Putamen (tissue), 1 donor: ENCODE results near the gene MVD.

Experiments
- DNase-seq: peaks from one replicate; pipeline ENCODE4 v3.0.0-alpha.2; 2016; ENCODE audit warnings: low spot score

Gene MVD

DNA sequence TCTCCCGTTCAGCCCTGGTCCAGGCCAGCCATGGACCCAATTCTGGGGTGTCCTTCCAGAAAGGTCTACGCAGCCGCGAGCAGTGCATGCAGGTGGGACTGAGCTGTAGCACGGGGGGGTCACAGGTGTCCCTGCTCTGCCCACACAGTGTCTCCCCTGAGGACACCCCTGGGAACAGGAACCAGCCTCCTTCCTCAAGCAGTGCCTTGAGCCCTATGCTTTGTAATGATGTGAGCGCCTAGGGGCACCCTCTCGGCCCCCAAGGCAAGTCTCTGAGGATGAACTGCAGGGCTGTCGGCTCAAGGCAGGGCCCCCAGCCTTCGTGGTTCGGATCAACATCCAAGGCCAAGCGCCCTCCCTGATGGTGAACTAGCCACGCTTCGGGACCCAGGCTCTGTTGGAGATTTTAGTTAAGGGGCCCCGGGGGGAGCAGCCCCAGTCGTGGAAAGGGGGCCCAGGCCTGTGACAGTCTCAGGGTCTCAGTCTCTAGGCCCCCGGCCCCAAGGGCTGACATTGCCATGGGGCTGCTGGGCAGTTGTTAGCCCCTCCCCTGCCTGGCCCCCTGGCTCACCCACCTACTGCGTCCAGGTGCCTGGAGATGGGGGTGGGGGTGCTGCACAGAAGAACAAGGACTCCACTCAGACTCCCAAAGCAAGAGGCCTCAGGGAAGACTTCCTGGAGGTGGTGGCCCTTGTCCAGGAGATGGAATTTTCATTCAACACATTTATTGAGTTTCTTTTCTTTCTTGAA lies 22.2 kb downstream of the MVD start:
- DNase-seq: no peak

DNA sequence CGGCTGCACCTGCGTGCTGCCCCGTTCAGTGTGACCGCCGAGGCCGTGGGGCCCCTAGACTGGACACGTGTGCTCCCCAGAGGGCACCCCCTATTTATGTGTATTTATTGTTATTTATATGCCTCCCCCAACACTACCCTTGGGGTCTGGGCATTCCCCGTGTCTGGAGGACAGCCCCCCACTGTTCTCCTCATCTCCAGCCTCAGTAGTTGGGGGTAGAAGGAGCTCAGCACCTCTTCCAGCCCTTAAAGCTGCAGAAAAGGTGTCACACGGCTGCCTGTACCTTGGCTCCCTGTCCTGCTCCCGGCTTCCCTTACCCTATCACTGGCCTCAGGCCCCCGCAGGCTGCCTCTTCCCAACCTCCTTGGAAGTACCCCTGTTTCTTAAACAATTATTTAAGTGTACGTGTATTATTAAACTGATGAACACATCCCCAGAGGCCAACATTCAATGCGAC lies 22.8 kb downstream of the MVD start:
- DNase-seq: no peak

DNA sequence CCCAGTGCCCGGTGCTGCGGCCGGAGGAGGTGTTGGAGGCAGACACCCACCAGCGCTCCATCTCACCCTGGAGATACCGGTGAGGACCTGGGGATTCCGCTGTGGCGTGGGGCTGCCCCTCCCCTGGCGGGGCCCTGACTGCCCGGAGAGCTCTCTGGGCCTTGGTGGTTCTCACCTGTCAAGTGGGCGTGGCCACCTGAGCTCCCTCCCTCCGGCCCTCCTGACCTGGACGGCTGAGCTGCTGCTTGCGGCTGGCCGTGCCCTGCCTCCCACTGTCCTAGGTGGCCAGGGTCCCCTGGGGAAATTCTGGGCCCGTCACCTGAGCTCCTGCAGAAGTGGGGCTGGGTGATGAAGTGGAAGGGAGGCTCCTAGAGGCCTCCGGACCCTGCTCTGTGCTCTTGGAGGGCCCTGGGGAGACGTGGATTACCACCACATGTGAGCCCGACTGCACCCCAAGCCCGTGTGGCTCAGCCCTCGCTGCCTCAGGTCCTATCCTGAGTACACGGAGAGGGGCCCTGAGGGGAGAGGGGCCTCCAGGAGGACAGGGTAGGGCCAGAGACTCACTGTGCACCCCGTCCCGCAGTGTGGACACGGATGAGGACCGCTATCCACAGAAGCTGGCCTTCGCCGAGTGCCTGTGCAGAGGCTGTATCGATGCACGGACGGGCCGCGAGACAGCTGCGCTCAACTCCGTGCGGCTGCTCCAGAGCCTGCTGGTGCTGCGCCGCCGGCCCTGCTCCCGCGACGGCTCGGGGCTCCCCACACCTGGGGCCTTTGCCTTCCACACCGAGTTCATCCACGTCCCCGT lies 23.5 kb downstream of the MVD start:
- no peak for DNase-seq

DNA sequence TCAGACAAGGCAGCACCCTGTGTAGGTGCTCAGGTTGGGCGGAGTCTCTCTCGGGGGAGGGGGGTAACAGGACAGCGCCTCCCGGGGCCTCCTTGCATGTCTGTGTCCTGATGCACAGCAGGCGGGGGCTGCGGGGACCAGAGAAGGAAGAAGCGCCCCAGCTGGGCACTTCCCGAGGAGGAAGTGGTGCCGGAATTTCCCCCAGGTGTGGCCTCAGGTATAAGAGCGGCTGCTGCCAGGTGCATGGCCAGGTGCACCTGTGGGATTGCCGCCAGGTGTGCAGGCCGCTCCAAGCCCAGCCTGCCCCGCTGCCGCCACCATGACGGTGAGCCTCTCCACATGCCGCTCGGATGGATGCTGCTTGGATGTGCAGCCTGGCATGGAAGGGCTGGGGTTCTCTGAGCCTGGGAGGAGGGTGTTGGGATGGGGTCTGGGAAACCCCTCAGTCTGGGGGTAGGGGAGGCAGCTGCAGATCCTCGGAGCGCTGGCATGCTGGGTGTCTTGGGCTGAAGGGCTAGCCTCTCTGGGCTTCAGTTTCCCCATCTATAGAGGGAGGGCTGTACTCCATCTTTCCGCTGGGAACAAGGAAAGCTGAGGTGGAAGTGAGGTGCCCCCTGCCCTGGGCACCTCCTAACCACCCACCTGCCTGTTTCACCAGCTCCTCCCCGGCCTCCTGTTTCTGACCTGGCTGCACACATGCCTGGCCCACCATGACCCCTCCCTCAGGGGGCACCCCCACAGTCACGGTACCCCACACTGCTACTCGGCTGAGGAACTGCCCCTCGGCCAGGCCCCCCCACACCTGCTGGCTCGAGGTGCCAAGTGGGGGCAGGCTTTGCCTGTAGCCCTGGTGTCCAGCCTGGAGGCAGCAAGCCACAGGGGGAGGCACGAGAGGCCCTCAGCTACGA lies 24.3 kb downstream of the MVD start, which contains the start of gene IL17C:
IL17C (plus strand) TSS at position 250 of the 908 bp plus-strand sequence; CDS start at position 320, 70 bp downstream.
- DNase-seq: no peak

DNA sequence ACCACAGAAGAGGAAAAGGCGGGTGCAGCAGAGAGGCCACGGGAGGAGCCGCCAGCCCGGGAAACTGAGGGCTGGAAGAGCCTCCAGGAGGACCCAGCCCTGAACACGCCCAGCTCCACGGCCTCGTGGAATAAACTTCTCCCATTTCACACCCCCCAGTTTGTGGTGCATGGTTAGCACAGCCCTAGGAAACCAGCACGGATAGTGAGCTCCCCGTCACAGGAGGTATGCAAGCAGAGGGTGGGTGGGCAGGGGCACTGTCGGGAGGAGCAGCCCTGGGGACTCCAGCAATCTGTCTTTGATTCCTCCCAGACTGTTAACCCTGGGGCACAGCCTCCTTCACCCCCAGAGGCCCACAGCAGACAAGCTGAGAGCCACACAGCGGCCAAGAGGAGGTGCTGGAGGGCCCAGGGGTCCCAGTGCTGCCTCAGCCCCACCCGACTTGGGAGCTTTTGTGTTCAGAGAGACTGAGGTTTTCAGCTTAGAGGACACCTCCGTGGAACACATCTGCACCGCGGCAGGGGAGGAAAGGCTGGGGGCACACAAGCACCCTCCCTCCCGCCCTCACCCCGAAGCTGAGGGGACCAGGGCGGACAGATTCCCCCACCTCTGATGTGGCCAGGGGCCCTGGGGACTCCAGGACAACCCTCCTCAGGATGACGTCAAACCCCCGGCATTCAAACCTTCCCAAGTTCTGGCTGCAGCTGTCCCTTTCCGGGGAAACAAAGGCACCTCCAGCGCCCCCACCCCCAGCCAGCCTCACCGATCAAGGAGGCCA lies 26.2 kb downstream of the MVD start:
- no peak for DNase-seq

DNA sequence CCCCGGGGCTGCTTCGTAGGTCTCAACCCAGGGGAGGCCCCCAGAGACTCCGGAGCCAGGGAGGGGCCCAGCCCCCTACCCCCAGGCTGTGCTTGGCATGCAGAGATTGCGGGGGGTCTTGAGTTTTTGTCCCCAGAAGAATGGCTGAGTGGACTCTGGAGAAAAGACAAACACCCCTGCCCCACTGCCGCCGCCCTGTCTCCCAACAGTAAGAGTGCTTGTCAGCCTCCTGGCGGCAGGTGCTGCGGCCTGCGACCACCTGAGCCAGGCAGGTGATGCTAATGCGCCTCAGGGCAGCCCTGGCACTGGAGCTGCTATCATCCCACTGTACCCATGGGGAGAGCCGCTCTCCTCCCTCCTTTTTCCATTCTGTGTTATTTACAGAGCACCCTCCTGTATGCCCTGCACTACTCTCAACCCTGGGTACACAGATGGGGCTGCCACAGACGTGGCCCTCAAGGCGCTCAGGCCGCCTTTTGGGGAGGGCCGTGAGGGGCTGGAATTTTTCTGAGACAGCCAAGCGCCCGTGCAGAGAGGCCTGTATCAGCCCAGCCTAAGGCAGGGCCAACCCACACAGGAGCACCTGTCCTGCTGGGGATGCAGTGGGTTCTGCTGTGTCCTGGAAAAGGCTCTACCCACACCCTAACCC lies 27.1 kb downstream of the MVD start:
- no peak for DNase-seq

DNA sequence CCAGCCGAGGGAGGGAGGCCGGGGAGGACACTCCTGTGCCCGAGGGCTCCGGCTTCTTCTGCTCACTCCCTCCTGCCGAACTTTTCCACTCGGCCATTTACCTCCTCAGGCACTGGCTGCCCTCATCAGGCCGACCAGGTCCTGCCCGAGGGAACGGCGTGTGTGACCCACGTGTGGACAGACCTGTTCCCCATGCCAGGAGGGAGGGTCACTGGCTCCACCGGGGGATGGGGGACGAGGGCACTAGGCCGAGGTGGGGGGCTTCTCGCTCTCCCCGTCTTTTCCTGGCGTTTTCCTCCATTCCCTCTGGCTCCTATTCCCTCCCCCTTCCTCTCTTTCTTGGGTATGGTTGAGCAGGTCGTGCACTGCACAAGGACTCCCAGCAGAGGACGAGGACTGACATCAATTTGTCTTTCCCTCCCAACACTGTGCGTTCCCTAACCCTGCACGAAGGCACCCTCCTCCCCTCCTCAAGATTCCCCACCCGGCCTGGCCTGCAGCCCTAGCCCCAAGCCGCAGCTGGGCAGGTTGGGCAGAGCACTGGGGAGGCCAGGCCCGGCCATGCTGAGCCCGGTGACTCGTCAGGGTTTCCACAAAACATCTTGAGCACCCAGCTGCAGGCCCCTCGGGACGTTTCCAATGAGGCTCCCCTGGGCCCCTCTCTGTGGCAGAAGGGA lies 27.8 kb downstream of the MVD start:
- no peak for DNase-seq

DNA sequence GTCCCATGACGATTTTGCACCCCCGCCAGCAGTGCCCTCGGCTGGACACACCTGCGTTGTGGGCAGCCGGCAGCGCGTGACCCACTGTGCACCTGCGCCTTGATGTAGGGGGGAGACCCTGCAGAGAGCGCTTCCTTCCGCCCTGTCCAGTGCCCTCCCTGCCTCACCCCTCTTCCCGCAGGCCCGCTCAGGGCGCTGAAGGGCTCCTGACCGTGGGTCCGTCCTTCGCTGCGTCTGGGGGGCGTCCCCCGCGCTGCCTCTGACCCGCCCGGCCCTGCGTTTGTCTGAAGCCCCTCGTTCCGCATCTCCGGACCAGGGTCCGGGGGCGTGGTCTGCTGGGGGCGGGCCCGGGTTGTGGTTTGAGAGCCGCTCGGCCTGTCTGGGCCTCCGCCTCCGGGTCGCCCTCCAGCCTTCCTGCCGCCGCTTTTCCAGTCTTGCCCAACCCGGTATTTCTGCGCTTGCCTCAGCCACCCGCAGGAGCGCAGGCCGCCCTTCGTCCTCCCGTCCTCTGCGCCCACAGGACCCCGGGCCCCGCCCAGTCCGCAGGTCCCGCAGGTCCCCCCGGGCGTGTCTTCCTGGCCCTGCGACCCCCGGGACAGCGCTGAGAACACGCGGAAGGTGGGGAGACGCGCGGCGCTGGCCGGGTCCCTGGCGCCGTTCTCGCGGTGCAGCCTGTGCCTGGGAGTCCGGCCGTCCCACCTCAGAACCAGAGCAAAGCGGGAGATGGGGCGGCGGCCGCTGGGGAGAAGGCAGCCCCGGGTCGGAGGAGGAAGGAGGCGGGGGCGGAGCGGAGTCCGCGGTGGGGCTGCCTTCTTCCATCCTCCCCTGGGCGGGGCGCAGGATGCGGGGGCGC lies 28.5 kb downstream of the MVD start:
- DNase-seq: no peak

DNA sequence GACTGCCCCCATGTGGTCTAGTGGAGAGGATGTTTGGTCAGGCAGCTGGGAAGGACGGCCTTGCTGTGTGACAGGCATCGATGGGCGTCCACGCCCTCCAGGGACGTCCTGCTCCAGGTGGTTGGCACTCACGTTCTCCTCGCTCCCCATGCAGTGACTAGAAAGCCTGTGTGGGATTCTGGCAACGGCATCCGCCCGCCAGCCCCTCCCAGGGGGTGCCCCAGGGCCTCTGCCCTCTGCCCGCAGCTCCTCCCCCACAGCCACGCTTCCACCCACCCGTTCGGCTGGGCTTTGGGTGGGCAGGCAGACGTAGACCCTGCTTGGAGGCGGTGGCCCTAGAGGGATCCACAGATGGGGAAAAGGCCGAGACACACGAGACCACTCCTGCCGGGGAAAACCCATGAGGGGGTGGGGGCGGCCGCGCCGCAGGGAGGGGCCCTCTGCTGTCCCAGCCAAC lies 29.2 kb downstream of the MVD start:
- no peak for DNase-seq

DNA sequence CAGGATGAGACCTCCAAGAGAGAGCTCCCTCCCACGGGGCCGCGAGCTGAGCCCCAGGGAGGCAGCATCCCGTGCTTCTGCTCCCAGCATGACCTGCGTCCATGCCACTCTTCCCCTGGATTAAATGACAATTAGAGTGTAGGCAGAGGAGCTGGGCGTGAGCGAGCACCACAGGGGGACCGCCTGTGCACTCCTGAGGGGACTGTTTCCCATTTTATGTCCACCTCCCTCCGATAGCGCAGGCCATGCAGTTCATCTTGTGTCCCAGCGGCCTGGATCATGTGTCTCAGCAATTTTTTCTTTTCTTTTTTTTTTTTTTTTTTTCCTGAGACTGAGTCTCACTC lies 30.3 kb downstream of the MVD start:
- DNase-seq: no peak

DNA sequence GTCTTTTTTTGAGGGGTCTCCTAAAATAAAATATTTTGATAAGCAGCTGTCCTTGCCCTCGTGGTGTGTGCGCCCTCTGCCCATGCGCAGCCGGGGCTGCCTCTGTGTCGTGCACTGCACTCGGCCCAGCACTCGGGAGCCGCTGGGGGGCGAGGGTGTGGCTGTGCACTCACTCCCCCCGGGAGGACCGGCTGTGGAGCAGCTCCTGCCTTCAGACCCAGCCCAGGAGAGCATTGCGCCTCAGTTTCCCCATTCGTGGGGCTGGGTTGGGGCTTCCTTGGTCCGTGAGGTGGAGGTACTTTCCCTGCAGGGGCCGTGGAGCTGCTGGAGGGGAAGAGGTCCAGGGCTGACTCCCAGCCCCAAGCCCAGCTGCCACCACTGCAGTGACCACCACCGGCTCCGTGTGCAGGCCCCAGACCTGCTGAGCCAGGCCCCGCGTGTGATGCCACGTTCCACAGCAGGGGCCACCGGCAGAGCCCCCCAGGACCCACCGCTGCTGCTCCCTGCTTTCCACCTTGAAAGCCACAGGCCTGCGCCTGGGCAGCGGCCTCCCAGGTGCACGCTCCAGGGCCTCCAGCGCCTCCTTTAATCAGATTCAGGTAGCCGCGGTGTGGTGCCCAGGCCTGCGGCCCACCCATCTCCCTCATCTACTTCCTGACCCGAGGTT lies 30.8 kb downstream of the MVD start:
- DNase-seq: no peak

DNA sequence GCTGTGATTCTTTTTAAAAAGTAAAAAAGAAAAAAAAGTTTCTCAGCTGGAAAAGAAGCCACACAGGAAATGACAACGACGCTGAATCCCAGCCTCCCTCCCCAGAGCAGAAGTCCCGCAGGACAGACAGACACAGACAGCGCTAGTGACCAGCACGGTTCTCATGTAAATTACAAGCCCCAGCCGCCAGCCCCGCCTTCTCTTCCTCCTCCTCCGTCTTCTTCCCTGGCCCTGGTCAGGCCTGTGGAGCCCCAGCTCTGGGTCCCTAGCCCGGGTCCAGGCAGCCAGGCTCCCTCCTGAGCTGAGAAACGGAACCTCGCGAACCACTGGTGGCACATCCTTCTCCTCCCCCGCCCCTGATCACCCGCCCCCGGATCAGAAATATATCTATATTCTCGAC lies 31.5 kb downstream of the MVD start:
- no peak for DNase-seq

DNA sequence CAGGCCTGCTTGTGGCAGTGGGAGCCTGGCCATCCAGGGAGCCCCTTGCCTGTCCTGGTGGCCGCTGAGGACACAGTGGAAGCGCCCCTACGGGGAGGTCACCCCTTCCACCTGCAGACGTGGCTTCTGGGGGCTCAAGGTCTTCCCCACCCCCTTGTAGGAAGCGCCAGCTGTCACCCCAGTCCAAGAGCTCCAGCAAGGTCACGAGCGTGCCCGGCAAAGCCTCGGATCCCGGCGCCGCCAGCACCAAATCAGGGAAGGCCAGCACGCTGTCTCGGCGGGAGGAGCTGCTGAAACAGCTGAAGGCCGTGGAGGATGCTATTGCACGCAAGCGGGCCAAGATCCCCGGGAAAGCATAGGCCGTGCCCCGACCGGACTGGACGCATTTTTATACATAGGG lies 31.9 kb downstream of the MVD start:
- no peak for DNase-seq

DNA sequence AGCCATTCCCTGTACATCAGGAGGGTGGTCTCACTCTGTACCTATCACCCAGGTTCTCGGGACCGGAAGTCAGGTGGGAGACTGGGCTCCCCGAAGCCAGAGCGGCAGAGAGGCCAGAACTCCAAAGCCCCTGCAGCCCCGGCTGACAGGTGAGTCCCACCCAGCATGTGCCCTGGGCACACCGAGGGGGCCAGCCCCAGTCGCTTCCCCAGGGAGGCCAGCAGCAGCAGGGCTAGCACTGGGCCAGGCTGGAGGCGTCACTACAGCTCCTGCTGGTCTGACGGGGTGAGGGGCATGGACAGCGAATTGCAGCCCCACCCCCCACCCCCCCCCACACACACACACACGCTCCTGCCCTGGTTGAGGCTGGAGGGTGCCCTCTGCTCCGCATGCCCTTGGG lies 32.5 kb downstream of the MVD start:
- no peak for DNase-seq

DNA sequence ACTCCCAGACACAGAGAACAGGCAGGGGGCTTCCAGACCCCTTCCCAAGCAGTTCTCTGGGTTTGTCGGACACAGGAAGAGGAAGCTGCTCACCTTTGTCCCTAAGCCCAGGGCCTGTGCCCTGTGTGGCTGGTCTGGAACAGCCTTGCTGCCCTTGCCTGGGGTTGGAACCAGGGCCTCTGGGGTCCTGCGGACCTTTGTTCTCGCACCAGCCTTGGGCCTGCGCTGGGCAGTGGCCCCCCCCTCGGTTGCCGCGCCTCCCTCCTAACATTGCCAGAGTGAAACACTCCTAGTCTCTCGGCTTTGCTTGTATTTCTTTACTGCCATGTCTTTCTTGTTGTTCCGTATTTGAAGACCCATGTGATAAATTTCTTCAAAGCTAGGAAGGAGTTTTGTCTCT lies 33.1 kb downstream of the MVD start:
- DNase-seq: no peak

DNA sequence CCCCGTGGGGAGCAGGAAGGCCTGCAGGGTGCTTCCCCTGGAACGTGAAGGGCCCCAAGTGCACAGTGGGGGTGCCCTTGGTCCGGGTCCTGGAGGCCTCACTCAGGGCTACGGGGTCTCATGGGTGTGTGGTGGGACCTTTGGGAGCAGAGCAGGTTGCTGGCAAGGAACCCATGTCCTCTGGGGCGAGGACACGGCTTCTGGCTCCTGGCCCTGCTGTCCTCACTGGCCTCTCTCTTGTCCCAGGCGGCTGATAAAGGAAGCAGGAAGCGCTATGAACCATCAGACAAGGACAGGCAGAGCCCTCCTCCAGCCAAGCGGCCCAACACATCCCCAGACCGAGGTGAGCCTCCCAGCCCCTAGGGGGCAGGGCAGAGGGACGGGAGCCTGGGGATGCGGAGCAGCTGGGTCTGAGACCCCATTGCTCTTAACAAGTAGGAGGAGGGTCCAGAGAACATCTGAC lies 34.3 kb downstream of the MVD start:
- no peak for DNase-seq

DNA sequence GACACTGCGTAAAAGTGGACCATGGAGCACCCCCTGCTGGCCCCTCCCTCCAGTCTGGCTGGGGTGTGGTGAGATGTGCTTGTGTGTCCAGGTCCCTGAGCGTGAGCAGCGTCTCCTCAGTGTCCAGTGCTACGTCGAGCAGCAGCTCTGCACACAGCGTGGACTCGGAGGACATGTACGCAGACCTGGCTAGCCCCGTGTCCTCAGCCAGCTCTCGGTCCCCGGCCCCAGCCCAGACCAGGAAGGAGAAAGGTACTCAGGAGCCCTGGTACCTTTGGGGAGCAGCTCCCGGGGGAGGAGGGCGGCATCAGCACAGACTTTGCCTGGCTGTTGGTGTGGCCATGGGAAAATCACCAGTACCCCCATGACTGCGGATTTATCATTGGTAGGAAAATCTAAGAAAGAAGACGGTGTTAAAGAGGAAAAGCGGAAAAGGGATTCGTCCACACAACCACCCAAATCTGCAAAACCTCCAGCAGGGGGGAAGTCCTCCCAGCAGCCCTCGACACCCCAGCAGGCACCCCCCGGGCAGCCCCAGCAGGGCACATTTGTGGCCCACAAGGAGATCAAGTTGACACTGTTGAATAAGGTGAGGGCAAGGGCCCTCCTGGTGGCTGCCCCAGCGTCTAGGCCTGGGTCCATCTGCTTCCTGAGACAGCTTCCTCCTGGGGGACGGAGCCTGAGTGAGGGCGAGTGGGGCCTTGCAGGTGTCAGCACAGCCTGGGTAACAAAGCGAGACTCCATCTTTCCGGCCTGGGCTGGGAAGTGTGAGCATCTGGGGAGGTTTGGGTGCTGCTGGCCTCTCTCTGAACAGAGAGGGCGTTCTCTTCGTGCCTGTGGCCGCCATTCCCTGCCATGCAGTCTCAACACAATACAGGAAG lies 35.1 kb downstream of the MVD start:
- no peak for DNase-seq

DNA sequence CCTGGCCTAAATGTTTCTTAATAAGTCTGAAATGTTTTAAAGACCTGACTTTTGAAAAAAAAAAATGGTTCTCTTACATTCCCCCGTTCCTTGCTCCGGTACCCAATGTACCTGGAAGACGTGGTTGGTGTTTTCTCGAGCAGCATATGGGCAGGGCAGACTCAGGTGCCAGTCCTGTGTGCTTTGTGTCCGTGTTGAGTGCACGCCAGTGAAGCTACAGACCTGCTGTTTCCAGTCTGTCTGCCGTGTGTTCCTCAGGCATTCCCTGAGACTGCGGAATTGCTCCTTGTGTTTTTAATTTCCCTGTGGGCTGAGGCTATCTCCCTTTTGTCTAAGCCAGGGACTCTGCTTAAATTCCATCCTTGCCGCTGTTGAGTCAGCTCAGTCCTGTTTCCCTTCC lies 36.2 kb downstream of the MVD start:
- DNase-seq: no peak
